HCT116 (cell line): ENCODE data around the gene LIMS2.

Experiments used
- EZH2 ChIP-seq: fragments of 200-600 bp; sonication (generic); IDR thresholded peaks from 2 replicates; pipeline ENCODE4 v1.6.1; 2017; ENCODE audit warnings: antibody characterized with exemption, mixed run types
- EZH2phosphoT487 ChIP-seq: fragments of 200-600 bp; IDR thresholded peaks from 2 replicates; pipeline ENCODE4 v1.6.1; 2018; ENCODE audit warnings: antibody characterized with exemption, borderline replicate concordance
- POLR2A ChIP-seq: IDR thresholded peaks from 2 replicates; pipeline ENCODE4 v1.7.0; 2011; ENCODE audit warnings: borderline replicate concordance; ENCODE audit not compliant: insufficient read depth, insufficient read length; ENCODE audit errors: extremely low read depth
- POLR2AphosphoS5 ChIP-seq: IDR thresholded peaks from 2 replicates; pipeline ENCODE4 v1.6.1; 2011; ENCODE audit warnings: mild to moderate bottlenecking, low read depth, low read length, moderate library complexity
- RAD21 ChIP-seq: IDR thresholded peaks from 2 replicates; pipeline ENCODE4 v1.6.1; 2012; ENCODE audit warnings: low read depth, mild to moderate bottlenecking
- SIN3A ChIP-seq: IDR thresholded peaks from 2 replicates; pipeline ENCODE4 v1.6.1; 2012; ENCODE audit warnings: low read depth
- SP1 ChIP-seq: IDR thresholded peaks from 2 replicates; pipeline ENCODE4 v1.6.1; 2012; ENCODE audit warnings: low read depth
- YY1 ChIP-seq: IDR thresholded peaks from 2 replicates; pipeline ENCODE4 v1.6.1; 2011; ENCODE audit warnings: low read length, low read depth, moderate library complexity, mild to moderate bottlenecking; ENCODE audit not compliant: insufficient replicate concordance; ENCODE audit errors: extremely low read depth
- TF ChIP-seq, protein P1 (sequence below), 3 experiments: fragments of 200-600 bp in 1 of 3; sonication (generic) in 1 of 3; IDR thresholded peaks in 2 of 3; conservative IDR thresholded peaks in 1 of 3; 2 replicates each; pipeline ENCODE4 v1.5.1; 2012 to 2017; ENCODE audit warnings: low read depth in 2 of 3, low read length in 2 of 3, antibody characterized with exemption in 1 of 3, borderline replicate concordance in 1 of 3, control low read depth in 1 of 3, mild to moderate bottlenecking in 1 of 3, mixed read lengths in 1 of 3, mixed run types in 1 of 3, moderate library complexity in 1 of 3; ENCODE audit not compliant: insufficient read depth in 1 of 3
- TF ChIP-seq, protein P2 (sequence below): IDR thresholded peaks from 2 replicates; pipeline ENCODE4 v1.6.1; 2012

DNA sequence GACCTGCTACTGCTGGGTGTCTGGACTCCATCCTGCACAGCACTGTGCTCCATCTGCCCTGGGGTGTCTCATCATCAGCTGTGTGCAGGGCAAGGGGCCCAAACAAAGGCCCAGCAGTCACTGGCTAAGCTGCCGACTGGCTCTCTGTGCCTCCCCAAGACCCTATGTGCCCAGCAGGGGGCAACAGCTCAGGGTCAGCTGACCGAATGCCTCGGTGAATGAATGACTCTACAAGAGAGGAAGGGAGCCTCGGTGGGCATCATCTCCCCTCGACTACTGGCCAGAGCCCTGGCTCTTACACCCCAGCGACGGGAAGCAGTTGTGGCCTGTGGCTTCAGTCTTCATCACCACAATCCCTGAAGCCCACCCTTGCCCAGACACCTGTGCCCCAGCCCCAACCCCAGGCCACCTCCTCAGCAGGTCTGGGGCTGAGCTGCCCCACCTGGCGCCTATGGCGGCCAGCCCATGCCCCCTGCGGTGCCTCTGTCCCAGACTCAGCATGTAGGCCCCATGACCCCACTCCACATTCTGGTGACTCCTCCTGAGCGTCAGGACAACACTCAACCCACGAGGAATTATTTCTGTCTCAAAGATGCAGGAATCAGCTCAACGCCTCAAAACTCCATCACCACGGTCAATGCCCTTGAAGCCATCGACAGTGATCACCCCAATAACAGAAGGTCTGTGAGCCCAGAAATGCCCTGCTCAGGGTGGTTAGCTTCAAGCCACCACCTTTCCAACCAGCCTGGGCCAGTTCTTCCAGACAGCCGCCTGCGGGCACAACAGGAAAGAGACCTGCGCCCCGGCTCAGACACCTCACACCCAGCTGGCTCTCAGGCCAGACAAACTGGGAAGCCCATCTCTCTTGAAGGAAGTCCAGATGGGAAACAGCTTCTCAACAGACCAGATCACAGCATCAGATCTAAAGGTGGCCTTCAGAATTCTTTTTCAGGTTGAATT, 31.0 kb downstream of the LIMS2 start:
- TF ChIP-seq, protein P1, sequence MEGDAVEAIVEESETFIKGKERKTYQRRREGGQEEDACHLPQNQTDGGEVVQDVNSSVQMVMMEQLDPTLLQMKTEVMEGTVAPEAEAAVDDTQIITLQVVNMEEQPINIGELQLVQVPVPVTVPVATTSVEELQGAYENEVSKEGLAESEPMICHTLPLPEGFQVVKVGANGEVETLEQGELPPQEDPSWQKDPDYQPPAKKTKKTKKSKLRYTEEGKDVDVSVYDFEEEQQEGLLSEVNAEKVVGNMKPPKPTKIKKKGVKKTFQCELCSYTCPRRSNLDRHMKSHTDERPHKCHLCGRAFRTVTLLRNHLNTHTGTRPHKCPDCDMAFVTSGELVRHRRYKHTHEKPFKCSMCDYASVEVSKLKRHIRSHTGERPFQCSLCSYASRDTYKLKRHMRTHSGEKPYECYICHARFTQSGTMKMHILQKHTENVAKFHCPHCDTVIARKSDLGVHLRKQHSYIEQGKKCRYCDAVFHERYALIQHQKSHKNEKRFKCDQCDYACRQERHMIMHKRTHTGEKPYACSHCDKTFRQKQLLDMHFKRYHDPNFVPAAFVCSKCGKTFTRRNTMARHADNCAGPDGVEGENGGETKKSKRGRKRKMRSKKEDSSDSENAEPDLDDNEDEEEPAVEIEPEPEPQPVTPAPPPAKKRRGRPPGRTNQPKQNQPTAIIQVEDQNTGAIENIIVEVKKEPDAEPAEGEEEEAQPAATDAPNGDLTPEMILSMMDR (IDR thresholded peaks at IDR 0.05 in 2 of 3, conservative IDR thresholded peaks at IDR 0.05 in 1 of 3; ENCODE audit: borderline replicate concordance in 1 of 3, insufficient read depth in 1 of 3, low read depth in 2 of 3, low read length in 2 of 3), result 0 out of 6 replicates have a peak, but pooled peaks of 1 of the 3 experiments have one; percentile 12
- no peak for TF ChIP-seq POLR2AphosphoS5
- TF ChIP-seq POLR2A, result no peak
- no peak for TF ChIP-seq RAD21
- no peak for TF ChIP-seq SIN3A
- no peak for TF ChIP-seq SP1
- no peak for TF ChIP-seq EZH2
- TF ChIP-seq YY1, result no peak
- no peak for TF ChIP-seq EZH2phosphoT487
- TF ChIP-seq, protein P2, sequence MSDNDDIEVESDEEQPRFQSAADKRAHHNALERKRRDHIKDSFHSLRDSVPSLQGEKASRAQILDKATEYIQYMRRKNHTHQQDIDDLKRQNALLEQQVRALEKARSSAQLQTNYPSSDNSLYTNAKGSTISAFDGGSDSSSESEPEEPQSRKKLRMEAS, result no peak
